ENCODE data around the gene HSD17B12. TPM values are rescaled to one million over a fixed set of nuclear protein-coding genes. Genes with fewer than 3 reads are reported as not detected.

HSD17B12 gene
- total and polyA plus RNA-seq, 2 of the 8 experiments (the other 6 are each of a cell fraction or from before 2014, with no cell fraction given) = 46.0 to 121 TPM

DNA sequence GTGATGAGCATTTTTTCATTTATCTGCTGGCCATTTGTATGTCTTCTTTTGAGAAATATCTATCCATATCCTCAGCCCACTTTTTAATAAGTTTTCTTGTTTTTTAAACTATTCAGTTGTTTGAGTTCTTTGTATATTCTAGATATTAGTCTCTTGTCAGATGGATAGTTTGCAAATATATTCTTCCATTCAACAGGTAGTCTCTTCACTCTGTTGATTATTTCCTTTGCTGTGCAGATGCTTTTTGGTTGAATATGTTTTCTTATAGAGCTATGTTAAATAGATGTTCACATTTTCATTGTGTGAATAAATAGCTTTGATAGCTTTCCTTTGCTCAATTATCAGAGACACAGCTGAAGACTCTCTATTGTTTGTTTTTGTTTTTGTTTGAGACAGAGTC is 131.9 kb downstream of the HSD17B12 start:
- no peak for DNase-seq (ENCODE audit: low read depth in 1 of 2, low spot score in 2 of 2)
- POLR2A ChIA-PET (ENCODE audit: partially characterized antibody) = no interaction called here

More for the DNA sequence above, 131.9 kb downstream of the HSD17B12 start:
- H3K4me2 ChIP-seq (ENCODE audit: insufficient read depth in 1 of 2, low read depth in 2 of 2, low read length in 2 of 2) = no peak overlapping the region
- no peak overlapping the region for H3K4ac ChIP-seq (replicated peaks; ENCODE audit: insufficient read length, low read depth, low read length)
- no peak overlapping the region for H2BK20ac ChIP-seq (ENCODE audit: low read length)
- H2AK5ac ChIP-seq (ENCODE audit: low read depth, low read length) = no peak overlapping the region
- no peaks in the 10 kb centered on the region for H3K9me3 ChIP-seq (ENCODE audit: insufficient read depth in 2 of 2, low read depth in 1 of 2, low read length in 1 of 2)
- TF ChIP-seq FOSL1 (IDR thresholded peaks at IDR 0.05; ENCODE audit: insufficient read depth, low read depth, low read length) (no peak), CEBPB (IDR thresholded peaks at IDR 0.05; ENCODE audit: low read depth, low read length) (no peak), RBBP5 (IDR thresholded peaks at IDR 0.05; ENCODE audit: borderline replicate concordance, low read depth, low read length) (no peak)
- TF ChIP-seq, protein P1, sequence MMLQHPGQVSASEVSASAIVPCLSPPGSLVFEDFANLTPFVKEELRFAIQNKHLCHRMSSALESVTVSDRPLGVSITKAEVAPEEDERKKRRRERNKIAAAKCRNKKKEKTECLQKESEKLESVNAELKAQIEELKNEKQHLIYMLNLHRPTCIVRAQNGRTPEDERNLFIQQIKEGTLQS (IDR thresholded peaks at IDR 0.05; ENCODE audit: insufficient read depth, low read depth, low read length) = no peak
- H3K79me1 ChIP-seq (ENCODE audit: low read depth, low read length) = no peaks in the 10 kb centered on the region; the same call in 1 of the 2 replicates
- no peak overlapping the region for H4K8ac ChIP-seq (ENCODE audit: extremely low read depth, insufficient read depth, low read length)
- H3K79me2 ChIP-seq (ENCODE audit: control insufficient read depth in 1 of 2, insufficient read depth in 2 of 2, low read length in 2 of 2) = no peaks in the 10 kb centered on the region
- H3K23me2 ChIP-seq (ENCODE audit: low read depth, low read length) = no peaks in the 10 kb centered on the region
- no peak overlapping the region for H2BK12ac ChIP-seq (ENCODE audit: low read depth, low read length)
- H2BK15ac ChIP-seq (ENCODE audit: low read length) = no peak overlapping the region
- H4K20me1 ChIP-seq (replicated peaks in 1 of 2; ENCODE audit: control insufficient read depth in 1 of 2, insufficient read depth in 2 of 2, low read length in 2 of 2) = peaks cover 0 to 1% of the 10 kb centered on the region in 2 experiments
- H3K18ac ChIP-seq (ENCODE audit: extremely low read depth, low read length) = no peak overlapping the region
- H3K56ac ChIP-seq (replicated peaks; ENCODE audit: insufficient read length, low read depth, low read length) = no peak overlapping the region
- FAIRE-seq = no peak
- no peak overlapping the region for H3K14ac ChIP-seq (ENCODE audit: insufficient read length)
- H3K23ac ChIP-seq (ENCODE audit: insufficient read length) = no peak overlapping the region
- H3K4me3 ChIP-seq (ENCODE audit: extremely low read depth in 1 of 4, insufficient read depth in 2 of 4, low read depth in 3 of 4, low read length in 4 of 4) = no peak overlapping the region
- H3K9ac ChIP-seq (replicated peaks in 1 of 4; ENCODE audit: extremely low read depth in 1 of 4, low read depth in 3 of 4, low read length in 3 of 4) = no peak overlapping the region
- no peaks in the 10 kb centered on the region for H3K4me1 ChIP-seq (replicated peaks in 1 of 4; ENCODE audit: control insufficient read depth in 3 of 4, insufficient read depth in 4 of 4, low read length in 3 of 4)
- H4K91ac ChIP-seq (replicated peaks; ENCODE audit: insufficient read length, low read length) = no peak overlapping the region
- no peak overlapping the region for H2BK120ac ChIP-seq (replicated peaks; ENCODE audit: low read depth, low read length)
- no peak overlapping the region for H3K27ac ChIP-seq (ENCODE audit: low read depth, low read length)
- H2BK5ac ChIP-seq (ENCODE audit: low read depth, low read length) = no peak overlapping the region
- no peaks in the 10 kb centered on the region for H3K27me3 ChIP-seq (replicated peaks in 1 of 4; ENCODE audit: control insufficient read depth in 3 of 4, extremely low read depth in 1 of 4, insufficient read depth in 3 of 4, low read length in 3 of 4)
- peaks cover 0 to 10% (median 2%) of the 10 kb centered on the region in 4 experiments; a peak in 4 of 8 replicates for H3K36me3 ChIP-seq (ENCODE audit: control insufficient read depth in 2 of 4, insufficient read depth in 4 of 4, low read length in 3 of 4)
- H4K5ac ChIP-seq (ENCODE audit: insufficient read length, low read depth, low read length) = no peak overlapping the region
- CTCF ChIA-PET (ENCODE audit: partially characterized antibody) = interaction anchor here (0.6 kb wide), 1 partner anchor 76 kb away, joined by 4 read pairs; no protein-coding TSS in a partner anchor
- H2AFZ ChIP-seq (ENCODE audit: low read length) = no peak overlapping the region

All from H1 (cell line).